Endothelial cell of umbilical vein (primary cell): ENCODE data around the gene COBLL1. TPM values are rescaled to one million over a fixed set of nuclear protein-coding genes. Genes with fewer than 3 reads are reported as not detected.

ENCODE experiments used
- BruUV-seq: library from RNA; stranded (reverse); fragments of 400-500 nt; replicated peaks from 2 replicates; lab custom pipeline; 2021; lab: Mats Ljungman, UMichigan
- CTCF ChIA-PET: fragments of 300-600, 350-600 bp; sonication (Branson Sonifier 250); formaldehyde crosslinking; loops from one replicate; lab custom pipeline; 2021; ENCODE audit warnings: antibody characterized with exemption, inconsistent platforms; lab: Charles Lee
- POLR2A ChIA-PET: fragments of 300-600, 350-600 bp; sonication (Branson Sonifier 250); formaldehyde crosslinking; loops from one replicate; lab custom pipeline; 2021; ENCODE audit warnings: antibody characterized with exemption, inconsistent platforms; lab: Charles Lee
- DNase-seq: peaks from one replicate; pipeline ENCODE4 v3.0.0-alpha.2; 2011; ENCODE audit warnings: low read depth, low spot score
- FAIRE-seq: peaks from 2 replicates; lab custom pipeline; 2011; peaks lifted over from hg19 to GRCh38; lab: Jason Lieb, UNC
- H2AFZ ChIP-seq: 2 replicates; pipeline ENCODE4 v1.6.0; 2012; ENCODE audit warnings: low read depth, low read length, control low read depth, inconsistent platforms
- H3K27ac ChIP-seq: 2 replicates; pipeline ENCODE4 v1.5.1; 2011; ENCODE audit warnings: low read depth, mild to moderate bottlenecking, control low read depth, low read length, moderate library complexity; ENCODE audit not compliant: insufficient read depth
- H3K27me3 ChIP-seq, 2 experiments: 2 replicates each; pipeline versions ENCODE4 v1.6.0 to v1.6.1; 2011; ENCODE audit warnings: low read length in 2 of 2, mixed read lengths in 1 of 2; ENCODE audit not compliant: control insufficient read depth in 2 of 2, insufficient read depth in 2 of 2
- H3K36me3 ChIP-seq, 2 experiments: 2 replicates in 1 of 2; 3 replicates in 1 of 2; pipeline ENCODE4 v1.5.1; 2011; ENCODE audit warnings: low read length in 2 of 2, mild to moderate bottlenecking in 1 of 2, moderate library complexity in 1 of 2; ENCODE audit not compliant: control insufficient read depth in 2 of 2, insufficient read depth in 2 of 2; ENCODE audit errors: extremely low read depth in 1 of 2
- H3K4me1 ChIP-seq: 3 replicates; pipeline ENCODE4 v1.5.1; 2011; ENCODE audit warnings: mild to moderate bottlenecking, low read length; ENCODE audit not compliant: control insufficient read depth, insufficient read depth; ENCODE audit errors: extremely low read depth
- H3K4me2 ChIP-seq: 2 replicates; pipeline ENCODE4 v1.6.1; 2011; ENCODE audit warnings: low read length, control low read depth, mixed read lengths; ENCODE audit not compliant: insufficient read depth
- H3K4me3 ChIP-seq, 3 experiments: fragments of 200-600 bp in 1 of 3; sonication (generic), shearing (Covaris generic) in 1 of 3; replicated peaks in 1 of 3; 2 replicates each; pipeline ENCODE4 v1.5.1; 2011 to 2016; ENCODE audit warnings: control low read depth in 3 of 3, low read length in 3 of 3, mild to moderate bottlenecking in 2 of 3, inconsistent platforms in 1 of 3, low read depth in 1 of 3, moderate library complexity in 1 of 3; ENCODE audit not compliant: insufficient read depth in 1 of 3
- H3K79me2 ChIP-seq: 2 replicates; pipeline ENCODE4 v1.6.0; 2012; ENCODE audit warnings: low read length, inconsistent platforms; ENCODE audit not compliant: control insufficient read depth, insufficient read depth
- H3K9ac ChIP-seq: replicated peaks from 2 replicates; pipeline ENCODE3; 2011; ENCODE audit warnings: low read length, control low read depth; ENCODE audit not compliant: insufficient read depth; ENCODE audit errors: extremely low read depth
- H3K9me1 ChIP-seq: replicated peaks from 3 replicates; pipeline ENCODE4 v1.6.0; 2011; ENCODE audit warnings: mild to moderate bottlenecking, low read length; ENCODE audit not compliant: control insufficient read depth, insufficient read depth; ENCODE audit errors: extremely low read depth
- H3K9me3 ChIP-seq: replicated peaks from 2 replicates; pipeline ENCODE4 v1.5.1; 2012; ENCODE audit warnings: low read length, inconsistent platforms; ENCODE audit not compliant: control insufficient read depth, insufficient read depth
- H4K20me1 ChIP-seq: replicated peaks from 2 replicates; pipeline ENCODE3; 2011; ENCODE audit warnings: mild to moderate bottlenecking, low read length; ENCODE audit not compliant: control insufficient read depth, insufficient read depth; ENCODE audit errors: extremely low read depth
- EZH2 ChIP-seq: IDR thresholded peaks from 2 replicates; pipeline ENCODE4 v1.6.1; 2012; ENCODE audit warnings: borderline replicate concordance, low read depth, mild to moderate bottlenecking, moderate library complexity, low read length, inconsistent platforms; ENCODE audit not compliant: severe bottlenecking
- FOS ChIP-seq: IDR thresholded peaks from 2 replicates; pipeline ENCODE4 v1.6.1; 2011; ENCODE audit warnings: mild to moderate bottlenecking, low read length, moderate library complexity, borderline replicate concordance; ENCODE audit not compliant: insufficient read depth
- GATA2 ChIP-seq: IDR thresholded peaks from 2 replicates; pipeline ENCODE4 v1.7.0; 2011; ENCODE audit warnings: low read depth, mild to moderate bottlenecking, moderate library complexity, mixed read lengths, low read length; ENCODE audit not compliant: insufficient read length, insufficient read depth
- JUN ChIP-seq: IDR thresholded peaks from 2 replicates; pipeline ENCODE4 v1.6.1; 2011; ENCODE audit warnings: borderline replicate concordance, low read depth; ENCODE audit not compliant: insufficient read length, insufficient read depth
- POLR2AphosphoS5 ChIP-seq: IDR thresholded peaks from 2 replicates; pipeline ENCODE4 v1.6.1; 2012; ENCODE audit warnings: low read depth, mild to moderate bottlenecking, control low read depth, low read length, moderate library complexity; ENCODE audit not compliant: insufficient read depth
- dilution Hi-C: fragments of 300-500 bp; cut with MboI; formaldehyde crosslinking; loops from one replicate; pipeline ENCODE4 v1.15.0; 2019; ENCODE audit warnings: low sequenced_read_pairs; ENCODE audit not compliant: extremely low pct_ligation_motif_present
- intact Hi-C: fragments of 100-400 bp; cut with micrococcal nuclease; formaldehyde crosslinking; loops from one replicate; pipeline ENCODE4 v1.10.0; 2022
- polyA plus RNA-seq, 4 experiments: library from polyadenylated mRNA; depleted of rRNA in 3 of 4; stranded (reverse) in 3 of 4; unstranded in 1 of 4; fragments of >200 nt; gene quantifications; 2 replicates each; pipeline versions ENCODE4 v1.2.1 to v1.2.3, GENCODE V29; 2011 to 2012; ENCODE audit warnings: missing spikeins in 1 of 4
- total RNA-seq: library from RNA; stranded (reverse); gene quantifications from 2 replicates; pipeline ENCODE4 v1.2.3, GENCODE V29; 2021
- TF ChIP-seq, protein P1 (sequence below), 2 donors: IDR thresholded peaks; 1 replicate in 1 of 2; 2 replicates in 1 of 2; pipeline ENCODE4 v1.5.1; 2011; ENCODE audit warnings: low read length in 2 of 2, mild to moderate bottlenecking in 2 of 2, moderate library complexity in 2 of 2, control low read depth in 1 of 2, inconsistent platforms in 1 of 2, low read depth in 1 of 2; ENCODE audit not compliant: insufficient read depth in 1 of 2; ENCODE audit errors: extremely low read depth in 1 of 2

Gene COBLL1
- total and polyA plus RNA-seq, 2 donors (not counting 3 experiments of a cell fraction or from before 2014, with no cell fraction given): 9.1 to 38.4 TPM

DNA sequence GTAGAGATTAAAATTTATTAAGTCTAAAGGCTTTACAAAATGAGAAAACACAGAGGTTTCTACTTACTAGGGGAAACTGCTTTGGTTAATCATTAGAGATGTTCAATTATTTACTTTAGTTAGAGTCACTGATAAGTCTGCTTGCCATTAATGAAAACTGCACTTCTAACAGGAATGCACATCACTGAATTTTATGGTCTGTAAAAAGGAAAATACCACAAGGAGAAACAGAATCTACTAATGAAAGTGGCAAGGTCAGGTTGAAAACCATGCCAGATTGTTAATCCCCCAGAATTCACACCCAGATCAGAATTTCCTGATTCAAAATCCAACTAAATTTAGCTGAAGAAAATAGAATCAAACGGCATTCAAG, 129.9 kb downstream of the COBLL1 start:
- FAIRE-seq (no peak), DNase-seq (no peak)
- dilution Hi-C loops (no loop called here), intact Hi-C loops (no loop called here)
- no peaks in the 10 kb centered on the region for H3K9me3 ChIP-seq
- no peaks in the 10 kb centered on the region for H3K9me1 ChIP-seq
- no peaks in the 10 kb centered on the region for H3K36me3 ChIP-seq
- no TSS peak for BruUV-seq
- CTCF ChIA-PET: no interaction called here
- no peak overlapping the region for H3K9ac ChIP-seq
- H3K27me3 ChIP-seq: no peaks in the 10 kb centered on the region
- H3K4me2 ChIP-seq: no peak overlapping the region
- no peak overlapping the region for H2AFZ ChIP-seq
- H3K4me1 ChIP-seq: peaks cover 1% of the 10 kb centered on the region
- POLR2A ChIA-PET: no interaction called here
- H3K79me2 ChIP-seq: no peaks in the 10 kb centered on the region
- no peaks in the 10 kb centered on the region for H4K20me1 ChIP-seq
- TF ChIP-seq JUN: no peak
- TF ChIP-seq EZH2: no peak
- no peak for TF ChIP-seq GATA2
- TF ChIP-seq POLR2AphosphoS5: no peak
- TF ChIP-seq, protein P1, sequence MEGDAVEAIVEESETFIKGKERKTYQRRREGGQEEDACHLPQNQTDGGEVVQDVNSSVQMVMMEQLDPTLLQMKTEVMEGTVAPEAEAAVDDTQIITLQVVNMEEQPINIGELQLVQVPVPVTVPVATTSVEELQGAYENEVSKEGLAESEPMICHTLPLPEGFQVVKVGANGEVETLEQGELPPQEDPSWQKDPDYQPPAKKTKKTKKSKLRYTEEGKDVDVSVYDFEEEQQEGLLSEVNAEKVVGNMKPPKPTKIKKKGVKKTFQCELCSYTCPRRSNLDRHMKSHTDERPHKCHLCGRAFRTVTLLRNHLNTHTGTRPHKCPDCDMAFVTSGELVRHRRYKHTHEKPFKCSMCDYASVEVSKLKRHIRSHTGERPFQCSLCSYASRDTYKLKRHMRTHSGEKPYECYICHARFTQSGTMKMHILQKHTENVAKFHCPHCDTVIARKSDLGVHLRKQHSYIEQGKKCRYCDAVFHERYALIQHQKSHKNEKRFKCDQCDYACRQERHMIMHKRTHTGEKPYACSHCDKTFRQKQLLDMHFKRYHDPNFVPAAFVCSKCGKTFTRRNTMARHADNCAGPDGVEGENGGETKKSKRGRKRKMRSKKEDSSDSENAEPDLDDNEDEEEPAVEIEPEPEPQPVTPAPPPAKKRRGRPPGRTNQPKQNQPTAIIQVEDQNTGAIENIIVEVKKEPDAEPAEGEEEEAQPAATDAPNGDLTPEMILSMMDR (IDR thresholded peaks at IDR 0.05; ENCODE audit: extremely low read depth in 1 of 2, insufficient read depth in 1 of 2, low read depth in 1 of 2, low read length in 2 of 2): no peak
- TF ChIP-seq FOS: no peak
- H3K4me3 ChIP-seq: no peak overlapping the region
- H3K27ac ChIP-seq: no peak overlapping the region
